AG04449 (cell line): ENCODE data around the gene IST1.
A peak's percentile ranks its signal among the peaks of the same experiment; 100 is the strongest.

ENCODE experiments used
- CTCF ChIA-PET: fragments of 350-600 bp; formaldehyde crosslinking; extraction: SDS; loops from one replicate; lab custom pipeline; 2021; ENCODE audit warnings: antibody characterized with exemption; lab: Yijun Ruan, JAX
- POLR2A ChIA-PET: fragments of 400-600, 350-600 bp; formaldehyde crosslinking; extraction: SDS; loops from one replicate; lab custom pipeline; 2020; ENCODE audit warnings: antibody characterized with exemption, inconsistent platforms; lab: Yijun Ruan, JAX
- DNase-seq: peaks from one replicate; pipeline ENCODE4 v3.0.0-alpha.2; 2010; ENCODE audit warnings: low read depth, low spot score
- H3K4me3 ChIP-seq: 2 replicates; pipeline ENCODE4 v1.5.1; 2011; ENCODE audit warnings: low read depth, mild to moderate bottlenecking, control low read depth, low read length
- TF ChIP-seq, protein P1 (sequence below): IDR thresholded peaks from one replicate; pipeline ENCODE4 v1.5.1; 2011; ENCODE audit warnings: mild to moderate bottlenecking, moderate library complexity, low read length, control low read depth, inconsistent platforms; ENCODE audit not compliant: insufficient read depth; ENCODE audit errors: missing control alignments

IST1 gene

DNA sequence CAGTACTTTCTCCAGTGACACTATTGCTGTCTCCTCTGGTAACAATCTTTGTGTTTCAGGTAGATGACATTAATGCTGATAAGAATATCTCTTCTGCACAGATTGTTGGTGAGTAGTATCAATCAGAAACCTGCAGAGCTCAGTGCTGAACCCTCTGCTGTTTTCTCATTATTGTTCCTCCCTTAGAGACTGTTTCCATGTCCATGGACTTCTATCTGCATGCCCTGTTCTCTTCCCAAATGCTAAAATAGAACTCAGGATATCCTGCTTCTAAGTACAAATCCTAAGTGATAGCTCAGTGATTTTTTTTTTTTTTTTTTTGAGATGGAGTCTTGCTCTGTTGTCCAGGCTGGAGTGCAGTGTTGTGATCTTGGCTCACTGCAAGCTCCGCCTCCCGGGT is 29.4 kb downstream of the IST1 start:
- TF ChIP-seq, protein P1, sequence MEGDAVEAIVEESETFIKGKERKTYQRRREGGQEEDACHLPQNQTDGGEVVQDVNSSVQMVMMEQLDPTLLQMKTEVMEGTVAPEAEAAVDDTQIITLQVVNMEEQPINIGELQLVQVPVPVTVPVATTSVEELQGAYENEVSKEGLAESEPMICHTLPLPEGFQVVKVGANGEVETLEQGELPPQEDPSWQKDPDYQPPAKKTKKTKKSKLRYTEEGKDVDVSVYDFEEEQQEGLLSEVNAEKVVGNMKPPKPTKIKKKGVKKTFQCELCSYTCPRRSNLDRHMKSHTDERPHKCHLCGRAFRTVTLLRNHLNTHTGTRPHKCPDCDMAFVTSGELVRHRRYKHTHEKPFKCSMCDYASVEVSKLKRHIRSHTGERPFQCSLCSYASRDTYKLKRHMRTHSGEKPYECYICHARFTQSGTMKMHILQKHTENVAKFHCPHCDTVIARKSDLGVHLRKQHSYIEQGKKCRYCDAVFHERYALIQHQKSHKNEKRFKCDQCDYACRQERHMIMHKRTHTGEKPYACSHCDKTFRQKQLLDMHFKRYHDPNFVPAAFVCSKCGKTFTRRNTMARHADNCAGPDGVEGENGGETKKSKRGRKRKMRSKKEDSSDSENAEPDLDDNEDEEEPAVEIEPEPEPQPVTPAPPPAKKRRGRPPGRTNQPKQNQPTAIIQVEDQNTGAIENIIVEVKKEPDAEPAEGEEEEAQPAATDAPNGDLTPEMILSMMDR, result no peak
- no peak for DNase-seq
- ChIA-PET CTCF (interaction anchor here (0.7 kb wide), 1 partner anchor 14 kb away, joined by 3 read pairs; no protein-coding TSS in a partner anchor), POLR2A (no interaction called here)
- H3K4me3 ChIP-seq, result no peak overlapping the region

DNA sequence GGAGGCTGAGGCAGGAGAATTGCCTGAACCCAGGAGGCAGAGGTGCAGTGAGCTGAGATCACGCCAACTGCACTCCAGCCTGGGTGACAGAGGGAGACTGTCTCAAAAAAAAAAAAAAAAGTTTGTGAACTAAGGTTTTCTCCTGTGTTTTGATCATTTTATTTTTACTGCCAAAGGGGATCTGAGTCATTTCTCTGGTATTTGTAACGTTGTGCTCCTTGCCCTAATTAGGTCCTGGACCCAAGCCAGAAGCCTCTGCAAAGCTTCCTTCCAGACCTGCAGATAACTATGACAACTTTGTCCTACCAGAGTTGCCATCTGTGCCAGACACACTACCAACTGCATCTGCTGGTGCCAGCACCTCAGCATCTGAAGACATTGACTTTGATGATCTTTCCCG is 32.1 kb downstream of the IST1 start:
- H3K4me3 ChIP-seq, result no peak overlapping the region
- DNase-seq, result peak; percentile 63
- TF ChIP-seq, protein P1, result no peak
- ChIA-PET CTCF (no interaction called here), POLR2A (interaction anchor here (0.7 kb wide), 1 partner anchor 33 kb away, joined by 4 read pairs; no protein-coding TSS in a partner anchor)

DNA sequence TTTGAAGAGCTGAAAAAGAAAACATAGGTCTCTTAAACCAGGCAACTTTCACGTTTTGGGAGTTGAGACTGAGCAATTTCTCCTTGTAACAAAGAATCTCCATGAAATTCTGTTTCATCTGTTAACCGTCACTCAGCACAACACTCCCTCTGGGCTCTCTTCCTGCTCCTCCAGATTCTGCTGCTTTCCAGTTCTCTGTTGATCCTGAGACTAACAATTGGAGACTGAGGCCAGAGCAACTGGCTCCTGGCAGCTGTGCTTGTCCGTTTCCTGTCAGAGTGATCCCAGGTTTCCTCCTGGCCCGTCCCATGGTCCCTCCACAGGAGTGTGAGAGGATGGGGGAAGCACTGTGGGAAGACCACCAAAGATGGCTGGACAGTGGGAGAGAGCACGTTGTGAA is 32.5 kb downstream of the IST1 start:
- H3K4me3 ChIP-seq, result no peak overlapping the region
- TF ChIP-seq, protein P1, result no peak
- POLR2A ChIA-PET, result no interaction called here
- CTCF ChIA-PET, result no interaction called here
- DNase-seq, result no peak

DNA sequence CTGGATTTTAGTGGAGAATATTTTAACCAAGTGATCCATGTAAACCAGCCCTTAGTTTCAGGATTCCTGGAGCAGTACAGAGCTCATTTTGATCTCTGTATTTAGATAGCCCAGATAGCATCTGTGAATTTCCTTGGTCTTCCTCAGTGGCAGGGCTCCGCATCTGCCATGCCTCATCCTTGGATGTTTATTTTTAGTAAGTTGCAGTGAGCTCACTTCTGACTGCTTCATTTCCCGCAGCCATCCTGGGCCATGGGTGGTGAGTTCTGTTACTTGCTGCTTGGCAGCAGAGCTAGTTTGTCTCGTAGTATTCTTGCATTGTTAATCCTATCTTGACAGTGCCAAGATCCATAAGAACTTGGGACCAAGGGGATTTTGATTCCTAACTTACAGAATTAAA is 33.7 kb downstream of the IST1 start:
- ChIA-PET CTCF (interaction anchor here (0.6 to 2.3 kb wide), 4 partner anchors 13 to 46 kb away, joined by 3 to 10 read pairs (median 6); partner anchors contain the start of gene ZNF821), POLR2A (interaction anchor here (0.9 to 1.3 kb wide), 3 partner anchors 29 to 34 kb away, joined by 3 to 6 read pairs (median 5); partner anchors contain the start of gene IST1)
- DNase-seq, result peak; percentile 57

DNA sequence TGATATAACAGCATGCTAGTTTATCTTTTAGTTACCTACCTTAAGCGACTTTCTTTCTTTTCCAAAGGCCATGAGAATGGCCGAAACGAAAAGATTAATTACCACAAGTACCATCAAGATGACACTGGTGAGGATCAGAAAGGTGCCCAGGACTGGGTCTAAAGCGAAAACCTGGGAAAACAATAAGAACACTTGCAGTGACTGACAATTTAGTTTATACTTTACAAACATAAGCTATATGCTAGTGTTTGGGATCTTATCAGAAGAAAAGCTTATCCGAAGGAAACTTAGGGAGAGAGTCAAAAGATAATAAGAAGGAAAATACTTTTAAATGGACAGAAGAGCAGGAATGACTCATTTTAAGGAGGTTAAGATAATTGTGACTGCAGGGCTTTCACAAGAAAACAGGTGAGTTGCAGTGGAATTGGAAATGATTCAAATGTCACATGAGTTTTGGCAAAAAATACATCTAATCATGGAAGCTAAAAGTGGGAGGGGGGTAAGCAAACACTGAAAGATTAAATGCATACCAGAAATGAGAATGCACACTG is 34.8 kb downstream of the IST1 start:
- no peak overlapping the region for H3K4me3 ChIP-seq
- TF ChIP-seq, protein P1, result no peak
- ChIA-PET POLR2A (interaction anchor here (1.3 kb wide), 1 partner anchor 35 kb away, joined by 6 read pairs; the partner anchor contains the start of gene IST1), CTCF (interaction anchor here (0.7 to 2.3 kb wide), 4 partner anchors 14 to 79 kb away, joined by 3 to 10 read pairs (median 6); partner anchors contain the start of gene ZNF821)
- DNase-seq, result no peak

More for the DNA sequence above, 33.7 kb downstream of the IST1 start:
- TF ChIP-seq, protein P1, result no peak
- H3K4me3 ChIP-seq, result no peak overlapping the region

DNA sequence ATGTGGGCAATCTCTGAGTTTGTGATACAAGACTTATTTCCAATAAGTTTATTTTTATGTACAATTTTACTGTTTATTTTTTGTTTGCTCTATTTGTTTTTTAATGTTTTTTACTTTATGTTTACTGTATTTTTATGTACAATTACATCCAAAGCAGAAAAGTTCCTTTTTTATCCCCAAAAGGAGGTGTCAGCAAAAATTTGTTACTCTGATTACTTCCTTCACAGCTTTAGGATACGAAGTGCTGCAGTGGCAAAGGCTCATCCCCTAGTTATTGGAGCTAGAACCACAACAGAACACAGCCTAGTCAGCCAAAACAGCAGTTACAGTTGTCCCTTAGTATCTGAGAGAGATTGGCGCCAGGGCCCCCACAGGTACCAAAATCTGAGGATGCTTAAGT is 35.7 kb downstream of the IST1 start:
- DNase-seq, result no peak
- CTCF ChIA-PET, result interaction anchor here (0.7 to 1.3 kb wide), 2 partner anchors 12 to 21 kb away, joined by 3 to 4 read pairs; no protein-coding TSS in a partner anchor
- POLR2A ChIA-PET, result no interaction called here
- TF ChIP-seq, protein P1, result no peak
- H3K4me3 ChIP-seq, result no peak overlapping the region
